BJ (cell line): Measurements from ENCODE around the gene DAB1. TPM values are rescaled to one million over a fixed set of nuclear protein-coding genes. Genes with fewer than 3 reads are reported as not detected.

ENCODE experiments used
- CTCF ChIA-PET: fragments of 350-600 bp; formaldehyde crosslinking; extraction: SDS; loops from one replicate; lab custom pipeline; 2021; ENCODE audit warnings: antibody characterized with exemption, inconsistent platforms; lab: Yijun Ruan, JAX
- POLR2A ChIA-PET: fragments of 300-600 bp; sonication (Branson Sonifier 250); formaldehyde crosslinking; extraction: SDS; loops from one replicate; lab custom pipeline; 2021; ENCODE audit warnings: antibody characterized with exemption; lab: Charles Lee
- DNase-seq: peaks from one replicate; pipeline ENCODE4 v3.0.0-alpha.2; 2011; ENCODE audit warnings: low read depth
- H3K27me3 ChIP-seq: 2 replicates; pipeline ENCODE4 v1.6.0; 2011; ENCODE audit warnings: low read length; ENCODE audit not compliant: control insufficient read depth, insufficient read depth
- H3K36me3 ChIP-seq: 2 replicates; pipeline ENCODE4 v1.5.1; 2011; ENCODE audit warnings: low read length; ENCODE audit not compliant: control insufficient read depth, insufficient read depth
- H3K4me3 ChIP-seq: 2 replicates; pipeline ENCODE4 v1.5.1; 2011; ENCODE audit warnings: low read depth, mild to moderate bottlenecking, control low read depth, low read length
- polyA plus RNA-seq: library from polyadenylated mRNA; depleted of rRNA; stranded (reverse); fragments of >200 nt; gene quantifications from 2 replicates; pipeline ENCODE4 v1.2.3, GENCODE V29; 2011
- TF ChIP-seq, protein P1 (sequence below): IDR thresholded peaks from 2 replicates; pipeline ENCODE4 v1.5.1; 2011; ENCODE audit warnings: low read depth, mild to moderate bottlenecking, control low read depth, inconsistent platforms, low read length, moderate library complexity; ENCODE audit not compliant: insufficient read depth

The DAB1 gene
- polyA plus RNA-seq, 1 experiment, result 0.91 TPM

DNA sequence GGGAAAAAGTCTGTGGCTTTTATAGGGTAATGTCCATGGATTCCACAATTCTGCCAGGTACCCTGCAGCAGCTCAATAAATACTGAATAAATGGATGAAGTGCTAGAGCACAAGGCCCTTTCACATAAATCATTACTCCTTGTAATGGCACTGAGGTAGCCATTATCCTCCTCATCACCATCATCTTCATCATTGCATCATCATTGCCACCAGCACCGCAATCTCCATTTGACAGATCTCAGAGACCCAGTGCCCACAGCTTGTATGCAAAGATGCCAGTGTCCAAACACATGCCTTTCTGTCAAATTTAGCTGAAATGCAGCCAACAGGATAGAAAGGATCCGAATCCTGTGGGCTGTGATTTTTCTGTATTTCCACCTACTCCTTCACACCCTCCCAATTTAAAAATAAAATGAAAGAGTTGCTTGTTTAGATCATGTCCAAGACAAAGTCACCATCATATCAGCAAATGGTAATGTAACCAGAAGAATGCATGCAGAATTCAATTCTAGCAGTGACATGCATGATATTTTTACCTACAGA is 17.4 kb downstream of the DAB1 start:
- no peaks in the 10 kb centered on the region for H3K27me3 ChIP-seq
- no peak for DNase-seq
- H3K4me3 ChIP-seq, result no peak overlapping the region
- ChIA-PET CTCF (no interaction called here), POLR2A (no interaction called here)
- TF ChIP-seq, protein P1, sequence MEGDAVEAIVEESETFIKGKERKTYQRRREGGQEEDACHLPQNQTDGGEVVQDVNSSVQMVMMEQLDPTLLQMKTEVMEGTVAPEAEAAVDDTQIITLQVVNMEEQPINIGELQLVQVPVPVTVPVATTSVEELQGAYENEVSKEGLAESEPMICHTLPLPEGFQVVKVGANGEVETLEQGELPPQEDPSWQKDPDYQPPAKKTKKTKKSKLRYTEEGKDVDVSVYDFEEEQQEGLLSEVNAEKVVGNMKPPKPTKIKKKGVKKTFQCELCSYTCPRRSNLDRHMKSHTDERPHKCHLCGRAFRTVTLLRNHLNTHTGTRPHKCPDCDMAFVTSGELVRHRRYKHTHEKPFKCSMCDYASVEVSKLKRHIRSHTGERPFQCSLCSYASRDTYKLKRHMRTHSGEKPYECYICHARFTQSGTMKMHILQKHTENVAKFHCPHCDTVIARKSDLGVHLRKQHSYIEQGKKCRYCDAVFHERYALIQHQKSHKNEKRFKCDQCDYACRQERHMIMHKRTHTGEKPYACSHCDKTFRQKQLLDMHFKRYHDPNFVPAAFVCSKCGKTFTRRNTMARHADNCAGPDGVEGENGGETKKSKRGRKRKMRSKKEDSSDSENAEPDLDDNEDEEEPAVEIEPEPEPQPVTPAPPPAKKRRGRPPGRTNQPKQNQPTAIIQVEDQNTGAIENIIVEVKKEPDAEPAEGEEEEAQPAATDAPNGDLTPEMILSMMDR, result no peak
- no peaks in the 10 kb centered on the region for H3K36me3 ChIP-seq

DNA sequence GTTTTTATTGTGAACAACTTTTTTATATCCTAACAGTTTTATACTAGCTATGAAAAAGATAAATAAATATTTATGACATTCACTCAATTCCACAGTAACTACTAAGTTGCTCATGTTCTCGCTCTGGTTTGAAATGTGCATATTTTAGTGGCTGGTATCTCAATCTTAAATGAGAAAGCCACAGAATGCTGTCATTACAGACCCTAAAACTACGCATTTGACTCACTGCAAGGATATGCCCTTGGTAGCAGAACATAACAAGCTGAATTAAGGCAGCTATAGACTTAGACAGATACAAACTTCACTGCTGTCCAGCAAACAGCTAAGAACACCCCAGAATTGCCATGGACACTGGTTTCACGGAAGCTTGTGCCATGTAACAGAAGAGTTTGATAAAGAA is 19.0 kb downstream of the DAB1 start:
- POLR2A ChIA-PET, result interaction anchor here (0.5 kb wide), 1 partner anchor 1306 kb away, joined by 5 read pairs; no protein-coding TSS in a partner anchor
- H3K27me3 ChIP-seq, result no peaks in the 10 kb centered on the region
- H3K4me3 ChIP-seq, result no peak overlapping the region
- no peaks in the 10 kb centered on the region for H3K36me3 ChIP-seq
- TF ChIP-seq, protein P1, result no peak
- CTCF ChIA-PET, result interaction anchor here (0.8 to 1.4 kb wide), 2 partner anchors 18 to 23 kb away, joined by 3 to 5 read pairs; no protein-coding TSS in a partner anchor
- DNase-seq, result no peak

DNA sequence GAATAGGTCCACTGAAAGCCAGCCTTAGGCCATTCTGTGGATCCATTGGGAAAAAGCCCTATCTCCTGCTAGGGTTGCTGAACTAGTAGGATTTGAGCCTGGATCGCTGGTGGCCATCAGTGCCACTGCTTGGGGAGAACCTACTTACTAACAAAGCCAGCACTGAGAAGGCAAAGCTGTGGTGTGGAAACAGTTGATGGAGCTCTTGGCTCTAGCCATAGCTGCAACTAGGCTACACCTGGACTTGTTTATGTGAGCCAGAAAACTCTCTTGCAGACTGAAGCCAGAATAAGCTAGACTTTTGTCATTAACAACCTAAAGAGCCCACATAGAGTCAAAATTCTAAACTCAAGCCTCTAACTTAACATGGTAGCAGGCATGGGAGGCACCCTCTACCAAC is 20.7 kb downstream of the DAB1 start:
- TF ChIP-seq, protein P1, result no peak
- no peak for DNase-seq
- ChIA-PET POLR2A (no interaction called here), CTCF (no interaction called here)
- Histone ChIP-seq H3K27me3 (no peaks in the 10 kb centered on the region), H3K36me3 (no peaks in the 10 kb centered on the region), H3K4me3 (no peak overlapping the region)

DNA sequence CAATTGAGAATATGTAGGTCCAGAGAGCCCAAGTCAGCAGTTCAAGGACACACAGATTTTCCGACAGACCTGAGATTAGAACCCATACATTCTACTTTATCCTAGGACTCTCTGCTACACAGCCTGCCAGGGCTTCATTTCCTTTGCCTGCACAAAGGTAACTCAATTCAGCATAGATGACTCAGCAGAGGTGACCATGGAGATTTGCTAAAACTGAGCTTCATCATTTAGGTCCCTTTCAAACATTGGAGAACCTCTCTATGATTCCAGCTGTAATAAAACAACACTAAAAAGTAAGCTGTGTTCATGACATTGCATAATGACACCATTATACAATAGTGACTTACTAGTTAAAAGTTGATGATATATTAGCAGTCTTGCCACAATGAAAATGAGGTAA is 22.2 kb downstream of the DAB1 start:
- CTCF ChIA-PET, result no interaction called here
- Histone ChIP-seq H3K27me3 (no peaks in the 10 kb centered on the region), H3K36me3 (no peaks in the 10 kb centered on the region), H3K4me3 (no peak overlapping the region)
- TF ChIP-seq, protein P1, result no peak
- DNase-seq, result no peak
- POLR2A ChIA-PET, result no interaction called here

DNA sequence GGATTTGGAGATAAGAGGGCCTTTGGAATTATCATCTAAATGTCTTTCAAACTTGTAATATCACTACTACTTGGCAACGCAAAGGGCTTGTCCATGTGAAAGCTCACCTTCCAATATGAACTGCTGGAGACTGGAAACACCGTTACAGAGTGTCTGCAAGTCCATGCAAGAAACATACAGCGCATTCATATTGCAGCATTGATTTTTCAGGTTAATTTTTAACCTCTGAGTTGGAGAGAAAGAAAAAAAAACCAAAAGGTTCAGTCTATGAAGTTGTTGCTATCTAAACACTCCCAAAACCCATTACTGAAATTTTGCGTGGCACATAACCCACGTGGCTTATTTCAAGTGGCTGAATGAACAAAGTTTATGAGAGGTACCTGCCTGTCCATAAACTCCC is 23.8 kb downstream of the DAB1 start:
- TF ChIP-seq, protein P1, result no peak
- CTCF ChIA-PET, result no interaction called here
- DNase-seq, result no peak
- POLR2A ChIA-PET, result no interaction called here
- Histone ChIP-seq H3K27me3 (no peaks in the 10 kb centered on the region), H3K4me3 (no peak overlapping the region), H3K36me3 (no peaks in the 10 kb centered on the region)
